Astrocyte of the spinal cord (primary cell): Measurements from ENCODE around the gene C10orf71.

Experiments used
- DNase-seq: peaks from one replicate; pipeline ENCODE4 v3.0.0; 2011; ENCODE audit warnings: low read depth, low spot score
- H3K4me3 ChIP-seq: 2 replicates; pipeline ENCODE4 v1.5.1; 2011; ENCODE audit warnings: low read depth, mild to moderate bottlenecking, low read length, moderate library complexity
- CTCF ChIP-seq: IDR thresholded peaks from 2 replicates; pipeline ENCODE4 v1.5.1; 2012; ENCODE audit warnings: low read depth, mild to moderate bottlenecking, low read length, inconsistent platforms
- in situ Hi-C: cut with HindIII; loops from 2 replicates; pipeline ENCODE4 v1.10.0; 2017; ENCODE audit warnings: low sequenced_read_pairs

Gene C10orf71

GRCh38 chr10:49314806-49315205 is 15.8 kb downstream of the C10orf71 start:
- no peak for DNase-seq
- TF ChIP-seq CTCF, result no peak
- no peak overlapping the region for H3K4me3 ChIP-seq
- in situ Hi-C loops, result no loop called here

- no peak overlapping the region for H3K4me3 ChIP-seq
- no peak for TF ChIP-seq CTCF
- DNase-seq, result no peak
Measured at GRCh38 chr10:49318028-49318427, 19.1 kb downstream of the C10orf71 start.

GRCh38 chr10:49318755-49319154 is 19.8 kb downstream of the C10orf71 start:
- no peak overlapping the region for H3K4me3 ChIP-seq

More at GRCh38 chr10:49318028-49318427, 19.1 kb downstream of the C10orf71 start:
- in situ Hi-C loops, result no loop called here

GRCh38 chr10:49319206-49319605 is 20.2 kb downstream of the C10orf71 start:
- in situ Hi-C loops, result no loop called here
- TF ChIP-seq CTCF, result no peak
- no peak overlapping the region for H3K4me3 ChIP-seq
- DNase-seq, result no peak

More at GRCh38 chr10:49318755-49319154, 19.8 kb downstream of the C10orf71 start:
- DNase-seq, result no peak
- in situ Hi-C loops, result no loop called here
- no peak for TF ChIP-seq CTCF

GRCh38 chr10:49320191-49320590 is 21.2 kb downstream of the C10orf71 start:
- no peak for TF ChIP-seq CTCF
- H3K4me3 ChIP-seq, result no peak overlapping the region
- no peak for DNase-seq
- in situ Hi-C loops, result no loop called here

GRCh38 chr10:49321021-49321420 is 22.1 kb downstream of the C10orf71 start:
- in situ Hi-C loops, result no loop called here
- no peak for TF ChIP-seq CTCF
- H3K4me3 ChIP-seq, result no peak overlapping the region
- DNase-seq, result no peak
